NCI-H128 (cell line): ENCODE data around the gene CCDC149.

Experiments
- DNase-seq: peaks from one replicate; lab custom pipeline; 2025; ENCODE audit not compliant: unreplicated experiment; lab: John Stamatoyannopoulos, UW

Gene CCDC149

DNA sequence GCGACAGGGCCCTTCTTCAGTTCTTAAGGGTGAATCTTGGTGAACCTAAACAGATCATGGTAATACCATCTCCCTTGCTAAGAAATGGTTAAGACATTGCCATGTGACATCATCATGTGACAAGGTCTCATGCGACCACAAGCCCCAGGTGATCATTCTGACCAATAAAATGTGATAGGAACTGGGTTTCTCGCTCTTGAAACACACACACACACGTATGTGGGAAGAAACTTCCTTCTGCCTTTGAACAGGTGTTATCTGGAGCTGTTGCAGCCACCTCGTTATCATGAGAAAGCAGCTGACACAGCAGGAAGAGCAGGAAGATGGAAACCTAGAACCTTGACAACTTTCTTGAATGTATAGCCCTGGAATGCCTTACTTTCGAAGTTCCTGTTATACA, 107.3 kb downstream of the CCDC149 start:
- DNase-seq: no peak

DNA sequence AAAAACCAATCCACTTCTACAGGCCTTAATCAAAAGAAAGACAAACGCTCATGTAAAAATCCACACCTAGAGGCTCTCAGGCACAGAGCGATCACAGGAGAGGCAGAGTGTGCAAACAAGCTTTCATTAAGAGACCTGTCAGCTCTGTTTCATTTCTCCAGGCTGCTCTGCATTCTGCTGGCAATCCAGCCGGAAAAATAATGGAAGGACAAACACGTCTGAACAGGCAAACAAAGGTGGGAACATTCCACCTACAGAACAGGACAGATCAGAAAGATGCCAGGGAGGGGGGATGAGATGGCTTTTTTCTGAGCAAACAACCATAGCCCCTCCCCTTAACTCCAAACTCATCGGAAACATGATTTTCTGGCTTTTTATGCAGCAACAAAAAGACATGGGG, 107.8 kb downstream of the CCDC149 start:
- DNase-seq: no peak

DNA sequence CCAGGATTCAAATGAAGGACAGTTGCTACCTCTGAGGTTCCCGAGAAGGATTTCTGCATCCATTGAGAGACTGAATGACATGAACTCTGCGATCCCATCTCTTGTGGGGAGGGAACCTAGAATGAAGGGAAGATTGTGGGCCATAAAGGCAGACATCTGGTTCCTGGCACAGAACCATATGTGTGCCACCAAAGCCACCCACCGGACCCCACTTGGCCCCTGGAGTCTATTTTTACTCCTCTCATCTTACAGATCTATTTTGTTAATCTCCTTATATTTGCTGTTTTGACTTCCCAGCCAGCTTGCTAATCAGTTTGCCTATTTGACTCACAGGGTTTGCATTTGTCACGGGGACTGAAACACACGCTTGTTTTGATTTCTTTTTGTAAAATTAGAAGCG, 110.2 kb downstream of the CCDC149 start:
- DNase-seq: no peak

DNA sequence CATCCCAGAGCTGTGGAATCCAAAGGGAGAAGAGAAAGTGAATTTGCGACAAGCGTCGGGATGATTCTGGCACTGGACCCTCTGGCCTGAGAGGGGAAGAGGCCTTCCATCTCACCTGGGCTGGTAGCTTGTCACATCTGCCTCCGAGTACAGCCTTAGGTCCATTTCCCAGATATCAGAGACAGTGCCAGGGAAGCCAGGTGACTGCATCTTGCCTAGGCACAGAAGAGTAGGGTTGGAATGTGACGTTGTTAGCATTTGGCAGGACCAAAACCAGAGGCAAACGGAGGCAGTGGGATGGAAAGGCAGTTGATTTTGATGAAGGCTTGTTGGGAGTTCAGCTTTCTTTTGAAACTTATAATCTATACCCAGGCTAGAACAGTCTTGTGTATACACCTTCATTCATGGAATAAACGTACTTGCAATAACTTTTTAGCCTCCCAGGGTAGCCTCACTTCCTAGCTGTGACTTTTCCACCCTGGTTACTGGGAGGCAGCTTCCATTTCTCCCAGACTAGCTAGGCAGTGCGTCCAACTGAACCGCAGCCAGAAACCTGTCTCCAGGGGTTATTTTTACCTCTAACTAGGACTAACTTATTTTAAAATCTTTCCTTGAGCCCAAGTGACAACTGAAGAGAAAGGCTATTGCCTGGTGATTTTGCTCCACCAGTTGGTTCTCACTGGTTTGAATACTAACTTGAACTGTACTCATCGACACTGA, 111.5 kb downstream of the CCDC149 start:
- no peak for DNase-seq

DNA sequence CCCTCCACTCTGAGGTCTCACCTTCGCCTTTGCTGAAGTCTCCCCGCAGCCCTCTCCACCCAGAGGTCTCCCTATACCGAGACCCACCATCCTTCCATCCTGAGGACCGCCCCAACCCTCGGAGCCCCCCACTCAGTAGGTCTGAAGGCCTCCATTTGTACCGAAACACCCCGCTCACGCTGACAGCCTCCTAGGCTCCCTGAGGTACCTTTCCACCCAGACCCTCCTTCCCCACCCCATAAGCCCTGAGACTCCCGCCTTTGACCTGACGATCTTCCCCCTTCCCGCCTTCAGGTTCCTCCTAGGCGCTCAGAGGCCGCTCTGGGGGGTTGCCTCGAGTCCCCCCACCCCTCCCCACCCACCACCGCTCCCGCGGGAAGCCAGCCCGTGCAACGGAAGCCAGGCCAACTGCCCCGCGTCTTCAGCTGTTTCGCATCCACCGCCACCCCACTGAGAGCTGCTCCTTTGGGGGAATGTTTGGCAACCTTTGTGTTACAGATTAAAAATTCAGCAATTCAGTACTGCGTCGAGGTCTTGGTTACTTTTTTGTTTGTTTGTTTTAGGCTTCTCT, 112.4 kb downstream of the CCDC149 start:
- no peak for DNase-seq

DNA sequence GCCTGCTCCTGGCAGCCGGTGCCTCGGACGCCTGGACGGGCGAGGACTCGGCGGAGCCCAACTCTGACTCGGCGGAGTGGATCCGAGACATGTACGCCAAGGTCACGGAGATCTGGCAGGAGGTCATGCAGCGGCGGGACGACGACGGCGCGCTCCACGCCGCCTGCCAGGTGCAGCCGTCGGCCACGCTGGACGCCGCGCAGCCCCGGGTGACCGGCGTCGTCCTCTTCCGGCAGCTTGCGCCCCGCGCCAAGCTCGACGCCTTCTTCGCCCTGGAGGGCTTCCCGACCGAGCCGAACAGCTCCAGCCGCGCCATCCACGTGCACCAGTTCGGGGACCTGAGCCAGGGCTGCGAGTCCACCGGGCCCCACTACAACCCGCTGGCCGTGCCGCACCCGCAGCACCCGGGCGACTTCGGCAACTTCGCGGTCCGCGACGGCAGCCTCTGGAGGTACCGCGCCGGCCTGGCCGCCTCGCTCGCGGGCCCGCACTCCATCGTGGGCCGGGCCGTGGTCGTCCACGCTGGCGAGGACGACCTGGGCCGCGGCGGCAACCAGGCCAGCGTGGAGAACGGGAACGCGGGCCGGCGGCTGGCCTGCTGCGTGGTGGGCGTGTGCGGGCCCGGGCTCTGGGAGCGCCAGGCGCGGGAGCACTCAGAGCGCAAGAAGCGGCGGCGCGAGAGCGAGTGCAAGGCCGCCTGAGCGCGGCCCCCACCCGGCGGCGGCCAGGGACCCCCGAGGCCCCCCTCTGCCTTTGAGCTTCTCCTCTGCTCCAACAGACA, 113.1 kb downstream of the CCDC149 start:
- DNase-seq: no peak

DNA sequence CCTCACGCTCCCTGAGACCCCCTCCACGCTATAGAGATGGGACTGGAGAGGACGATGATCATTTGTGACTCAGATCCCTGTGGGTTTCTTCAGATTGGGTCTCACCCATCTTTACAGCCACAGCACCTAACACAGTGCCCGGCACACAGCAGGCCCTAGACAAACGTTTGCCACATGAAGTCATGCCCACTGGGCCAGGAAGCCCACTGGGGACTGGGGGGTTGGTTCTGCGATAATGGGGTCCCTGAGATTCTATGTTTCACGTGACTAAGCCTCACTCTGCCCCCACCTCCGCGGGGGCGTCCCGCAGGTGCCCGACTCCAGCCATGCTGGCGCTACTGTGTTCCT, 113.7 kb downstream of the CCDC149 start:
- DNase-seq: no peak

DNA sequence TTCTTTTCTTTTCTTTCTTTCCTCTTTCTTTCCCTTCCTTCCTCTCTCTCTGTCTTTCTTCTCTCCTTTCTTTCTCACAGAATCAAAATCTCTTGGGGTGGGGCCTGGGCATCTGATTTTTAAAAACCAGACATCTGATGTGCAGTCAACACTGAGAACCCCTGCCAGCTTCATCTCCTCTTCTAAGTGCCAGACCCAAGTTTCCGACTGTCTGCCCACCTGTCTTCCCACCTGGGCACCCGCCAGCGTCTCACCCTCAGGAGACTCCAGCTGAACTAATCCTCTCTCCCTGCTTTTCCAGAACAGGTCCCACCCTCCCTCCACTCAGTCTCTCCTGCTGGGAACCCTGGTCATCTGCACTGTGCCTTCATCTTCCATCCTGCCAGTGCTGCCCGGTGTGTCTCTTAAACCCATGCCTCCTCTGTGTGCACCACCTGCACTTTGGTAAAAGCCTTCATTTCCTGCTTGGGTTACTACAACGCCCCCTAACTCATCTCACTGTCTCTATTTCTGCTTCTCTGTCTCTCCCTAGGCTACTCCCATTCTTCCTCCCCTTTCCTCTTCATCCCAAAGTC, 114.7 kb downstream of the CCDC149 start:
- no peak for DNase-seq

DNA sequence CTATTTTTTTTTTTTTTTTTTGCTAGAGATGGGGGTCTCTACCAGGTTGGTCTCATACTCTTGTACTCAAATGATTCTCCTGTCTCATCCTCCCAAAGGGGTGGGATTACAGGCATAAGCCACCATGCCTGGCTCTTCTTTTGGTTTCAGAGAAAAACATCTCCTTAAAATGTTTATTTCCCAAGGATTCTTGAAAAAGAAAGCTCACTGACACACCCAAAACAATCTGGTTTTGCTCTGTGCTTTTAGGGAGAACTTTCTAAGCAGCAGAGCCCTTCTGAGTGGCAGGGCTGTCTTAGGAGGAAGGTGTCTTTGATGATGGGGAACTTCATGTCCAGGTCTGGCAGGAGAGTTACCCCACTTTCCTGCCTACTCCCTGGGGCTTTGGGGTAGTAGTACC, 116.2 kb downstream of the CCDC149 start:
- no peak for DNase-seq

DNA sequence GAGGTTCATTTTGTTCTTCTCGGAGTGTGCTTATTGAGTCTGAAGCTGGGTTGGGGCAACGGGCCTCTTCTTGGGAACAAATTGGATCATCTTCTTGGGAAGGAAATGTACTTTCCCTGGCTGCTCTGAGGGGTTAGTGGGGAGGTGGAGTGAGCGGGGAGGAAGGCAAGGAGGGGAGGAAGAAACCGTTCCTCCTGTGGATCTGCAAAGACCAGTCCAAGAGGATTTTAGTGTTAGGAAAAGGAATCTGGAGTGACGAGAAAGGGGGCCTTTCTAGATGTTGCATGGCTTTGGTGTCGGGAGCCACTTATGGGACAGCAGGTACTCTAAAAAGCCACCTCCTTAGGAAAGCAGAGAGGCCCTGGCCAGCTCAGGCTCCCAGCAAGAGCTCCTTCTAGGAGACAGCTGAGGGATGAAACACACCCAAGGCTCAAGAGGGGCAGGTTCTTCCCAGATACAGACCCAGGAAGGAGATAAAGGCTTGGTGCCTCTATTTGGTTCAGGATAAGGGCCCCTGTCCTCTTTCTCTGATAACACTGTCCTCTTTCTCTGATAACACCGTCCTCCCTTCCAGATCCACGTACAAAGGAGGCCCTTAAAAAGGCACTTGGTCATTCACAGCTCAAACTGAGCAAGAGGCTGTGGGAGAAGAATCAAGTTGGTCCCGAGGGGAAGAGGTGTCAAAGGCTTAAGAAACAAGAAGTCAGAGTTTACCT, 117.0 kb downstream of the CCDC149 start:
- DNase-seq: no peak

DNA sequence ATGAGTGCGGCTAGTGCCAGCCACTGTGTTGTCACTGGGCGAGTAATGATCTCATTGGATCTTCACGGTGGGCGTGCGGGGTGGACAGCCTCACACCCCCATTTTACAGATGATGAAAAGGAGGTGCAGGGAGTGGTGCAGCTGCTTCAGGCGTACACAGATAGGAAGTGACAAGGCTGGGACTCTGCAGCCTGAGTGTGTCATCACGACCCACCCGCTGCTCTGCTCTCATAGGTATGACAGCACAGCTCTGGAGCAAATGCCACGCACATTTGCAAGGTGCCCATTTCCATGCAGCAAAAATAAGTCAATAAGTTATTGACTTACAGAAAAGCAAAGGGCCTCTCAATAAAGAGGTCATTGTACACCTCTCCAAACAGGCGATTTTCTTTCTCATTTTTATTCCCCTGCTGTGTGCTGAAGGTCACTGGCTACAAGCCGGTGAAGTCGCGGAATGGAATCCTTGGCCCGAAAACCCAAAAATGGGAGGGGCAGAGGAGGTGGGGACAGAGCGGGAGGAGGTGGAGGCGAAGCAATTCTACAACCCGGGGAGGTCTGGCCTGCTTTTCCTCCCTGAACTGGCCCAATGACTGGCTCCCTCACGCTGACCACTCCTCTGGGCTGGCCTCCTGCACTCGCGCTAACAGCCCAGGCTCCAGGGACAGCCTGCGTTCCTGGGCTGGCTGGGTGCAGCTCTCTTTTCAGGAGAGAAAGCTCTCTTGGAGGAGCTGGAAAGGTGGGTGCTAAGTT, 117.8 kb downstream of the CCDC149 start, which contains the start of gene SOD3:
SOD3 (plus strand) TSS at position 658 of the 750 bp plus-strand sequence. CDS start 3,949 bp downstream, outside the sequence.
- no peak for DNase-seq

DNA sequence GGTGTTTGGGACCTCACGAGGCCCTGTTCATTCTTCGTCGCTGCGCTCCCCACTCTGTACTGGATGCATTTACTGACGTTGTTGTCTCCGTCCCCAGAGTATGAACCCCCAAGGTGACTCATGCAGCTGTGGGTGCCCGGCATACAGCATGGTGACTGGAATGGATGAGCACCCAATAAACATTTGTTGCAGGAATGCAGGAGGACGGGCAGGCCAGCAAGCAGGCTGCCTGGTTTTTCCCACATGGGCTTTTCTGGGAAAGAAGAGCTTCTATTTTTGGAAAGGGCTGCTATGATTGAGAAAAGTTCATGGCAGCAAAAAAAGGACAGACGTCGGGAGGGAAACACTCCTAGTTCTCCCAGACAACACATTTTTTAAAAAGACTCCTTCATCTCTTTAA, 118.4 kb downstream of the CCDC149 start:
- no peak for DNase-seq

DNA sequence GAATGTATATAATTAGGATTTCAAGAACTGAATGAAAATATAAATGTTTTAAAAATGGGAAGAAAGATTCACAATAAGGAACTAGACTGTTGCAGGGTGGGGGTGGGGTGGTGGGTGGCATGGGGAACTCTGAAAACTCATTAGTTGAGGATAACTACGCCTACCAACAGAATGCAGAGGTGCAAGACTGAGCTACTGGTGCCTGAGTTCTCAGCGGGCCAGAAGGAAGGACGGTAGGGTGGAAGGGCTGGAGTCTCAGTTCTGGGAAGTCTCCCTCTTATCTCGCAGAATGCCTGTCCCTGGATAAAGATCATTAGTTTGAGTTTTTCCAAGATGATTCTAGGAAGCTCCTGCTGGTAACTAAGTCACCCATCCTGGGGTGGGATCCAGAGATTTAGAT, 118.8 kb downstream of the CCDC149 start:
- no peak for DNase-seq

DNA sequence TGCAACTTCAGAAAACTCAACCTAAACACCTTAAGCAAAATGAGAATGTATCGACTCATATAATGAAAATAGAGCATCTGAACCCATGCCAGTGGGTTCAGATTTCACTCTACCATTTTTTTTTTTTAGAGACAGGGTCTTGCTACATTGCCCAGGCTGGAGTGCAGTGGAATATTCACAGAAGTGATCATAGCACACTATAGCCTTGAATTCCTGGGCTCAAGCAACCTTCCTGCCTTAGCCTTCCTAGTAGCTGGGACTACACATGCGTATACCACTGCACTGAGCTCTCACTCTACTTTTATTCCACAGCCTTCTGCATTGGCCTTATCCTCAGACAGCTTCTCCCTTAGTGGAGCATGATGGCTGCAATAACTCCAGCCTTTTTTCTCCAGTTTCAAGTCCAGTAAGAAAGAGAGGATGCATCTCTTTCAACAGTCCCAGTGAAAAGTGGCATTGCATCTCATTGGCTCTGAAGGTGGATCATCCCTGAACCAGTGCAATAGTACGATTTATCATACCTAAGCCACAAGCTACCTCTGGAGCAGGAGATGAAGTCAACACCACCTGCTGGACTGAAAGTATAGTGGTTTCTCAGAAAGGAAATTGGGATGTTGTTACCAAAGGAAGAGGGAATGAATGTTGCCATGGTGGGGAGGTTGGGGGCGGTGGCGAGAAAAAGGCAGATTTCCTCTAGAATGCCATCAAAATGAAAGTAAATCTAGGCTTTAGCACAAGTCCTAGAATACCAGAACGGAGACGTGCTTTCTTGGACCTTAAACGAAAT, 119.4 kb downstream of the CCDC149 start:
- no peak for DNase-seq

DNA sequence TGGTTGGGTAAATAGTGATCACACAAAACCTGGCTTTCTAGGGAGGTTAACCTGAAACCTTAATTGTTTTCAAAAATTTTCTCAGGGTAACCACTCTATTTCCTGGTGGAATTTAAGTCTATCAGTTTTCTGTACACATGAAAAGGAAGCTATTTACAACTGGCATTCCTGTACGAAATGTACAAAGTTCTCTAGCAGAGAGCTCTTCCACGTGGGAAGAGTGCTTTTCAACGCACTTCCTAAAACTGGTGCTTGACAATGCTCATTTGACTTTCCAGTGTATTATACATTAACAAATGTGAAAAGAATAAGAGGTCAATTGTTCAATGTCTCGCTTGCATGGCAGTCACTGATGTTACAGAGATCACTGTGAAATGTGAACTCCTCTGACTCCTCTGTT, 120.3 kb downstream of the CCDC149 start:
- no peak for DNase-seq

DNA sequence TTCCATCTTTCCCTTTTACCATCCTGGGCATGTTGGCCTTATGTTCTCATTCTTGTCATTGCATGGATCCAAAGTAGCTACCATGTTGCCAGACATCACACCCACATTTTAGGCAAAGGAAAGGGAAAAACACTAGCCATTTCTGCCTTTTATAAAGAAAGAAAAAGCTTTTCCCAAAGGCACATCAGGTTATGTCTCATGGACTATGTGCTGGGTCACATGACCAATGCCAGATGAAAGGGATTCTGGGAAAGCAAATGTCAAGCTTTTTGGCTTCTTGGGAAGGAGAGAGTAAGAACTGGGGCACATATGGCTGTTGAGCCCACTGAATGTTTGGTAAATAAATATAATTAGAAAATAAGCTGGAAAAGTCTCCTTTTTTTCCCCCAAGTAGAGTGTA, 121.8 kb downstream of the CCDC149 start:
- no peak for DNase-seq

DNA sequence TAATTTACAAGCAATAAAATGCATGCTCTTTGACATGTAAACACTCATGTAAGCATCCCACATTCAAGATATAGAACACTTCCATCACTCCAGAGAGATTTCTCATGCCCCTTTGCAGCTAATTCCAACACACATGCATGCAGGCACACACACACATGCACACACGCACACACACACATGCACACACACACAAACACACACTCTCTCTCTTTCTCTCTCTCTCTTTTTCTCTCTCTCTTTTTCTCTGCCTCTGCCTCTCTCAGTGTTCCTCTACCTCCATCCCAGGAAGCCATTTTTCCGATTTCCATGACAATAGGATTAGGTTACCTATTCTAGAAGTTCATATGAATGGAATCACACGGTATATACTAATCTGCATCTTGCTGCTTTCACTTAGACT, 129.3 kb downstream of the CCDC149 start:
- no peak for DNase-seq

DNA sequence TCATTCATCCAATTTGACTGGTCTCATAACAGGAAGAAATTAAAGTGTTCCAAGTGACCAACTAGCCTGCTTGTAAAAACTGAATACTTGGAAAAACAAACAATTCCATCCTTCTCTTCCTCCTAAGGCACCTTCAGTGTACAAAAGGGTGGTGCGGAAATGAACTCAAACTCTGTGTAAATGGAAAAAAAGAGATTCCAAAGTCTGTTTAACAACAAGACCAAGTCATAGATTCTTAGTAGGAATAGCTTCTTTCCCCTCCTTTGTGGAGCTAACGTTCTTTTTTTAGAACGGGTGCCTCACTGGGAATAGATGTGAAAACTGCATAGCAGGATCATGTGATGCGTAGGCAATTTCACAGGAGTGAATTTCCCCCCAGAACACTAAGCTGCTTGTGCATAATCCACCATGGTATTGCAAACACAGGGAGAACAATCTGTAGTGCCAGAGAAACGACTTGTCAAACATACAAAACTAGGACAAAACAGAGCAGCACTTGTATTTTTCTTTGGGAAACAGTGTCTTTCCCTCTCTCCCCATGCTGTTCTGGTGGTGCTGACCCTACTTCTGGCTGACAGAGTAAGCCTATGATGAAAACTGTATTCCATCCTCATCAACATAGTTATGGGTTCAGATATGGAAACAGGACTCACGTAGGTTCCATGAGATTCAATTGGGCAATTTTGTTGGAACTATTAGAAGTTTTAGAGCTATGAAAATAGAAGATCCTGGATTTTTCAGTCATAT, 130.7 kb downstream of the CCDC149 start:
- no peak for DNase-seq

DNA sequence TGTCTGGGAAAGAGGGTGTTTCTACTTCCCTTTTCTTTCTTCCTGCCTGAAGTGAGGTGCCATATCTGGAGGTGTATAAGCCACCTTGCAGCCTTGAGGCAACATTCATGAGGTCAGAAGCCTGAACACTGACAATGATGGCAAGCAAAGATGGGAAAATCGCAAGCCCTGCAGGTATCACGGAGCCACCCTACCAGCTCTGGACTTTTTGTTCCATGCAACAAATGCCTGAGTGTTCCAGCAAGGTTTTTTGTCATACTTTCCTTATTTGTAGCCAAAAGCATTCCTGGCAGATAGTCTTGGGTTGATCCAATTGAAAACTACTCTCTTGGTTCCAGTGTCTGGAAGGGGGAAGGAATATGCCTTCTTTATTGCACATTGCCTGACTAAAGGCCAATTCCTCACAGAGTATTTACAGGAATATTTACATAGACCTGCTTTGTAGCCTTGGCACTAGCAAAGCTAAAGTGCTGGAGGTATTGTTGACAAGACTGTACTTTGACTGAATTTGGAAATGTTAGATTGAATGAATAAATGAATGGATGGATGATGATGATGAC, 131.8 kb downstream of the CCDC149 start:
- DNase-seq: no peak
